Peyer's patch (tissue), 4 donors: ENCODE measurements around the gene PTPRR. TPM values are rescaled to one million over a fixed set of nuclear protein-coding genes. Genes with fewer than 3 reads are reported as not detected.

ENCODE experiments used
- DNase-seq, 3 donors: peaks; one replicate each; pipeline ENCODE4 v3.0.0-alpha.2; 2017 to 2019
- H3K27ac ChIP-seq, 4 donors: fragments of 200-600 bp; sonication (generic); one replicate each; pipeline ENCODE4 v1.5.1; 2016 to 2019
- H3K27me3 ChIP-seq, 2 donors: fragments of 200-600 bp; sonication (generic); one replicate each; pipeline ENCODE4 v1.5.1; 2019
- H3K36me3 ChIP-seq, 3 donors: fragments of 200-600 bp; sonication (generic); one replicate each; pipeline ENCODE4 v1.5.1; 2016 to 2019
- H3K4me1 ChIP-seq, 4 donors: fragments of 200-600 bp; sonication (generic); one replicate each; pipeline ENCODE4 v1.5.1; 2016 to 2019
- H3K4me3 ChIP-seq, 4 donors: fragments of 200-600 bp; sonication (generic); 1 replicate in 3 of 4; 2 replicates in 1 of 4; pipeline ENCODE4 v1.5.1; 2016 to 2019; ENCODE audit warnings: mild to moderate bottlenecking in 1 of 4
- H3K9me3 ChIP-seq, 4 donors: fragments of 200-600 bp; sonication (generic); one replicate each; pipeline ENCODE4 v1.5.1; 2016 to 2019; ENCODE audit warnings: mild to moderate bottlenecking in 1 of 4
- POLR2A ChIP-seq, 2 donors: fragments of 450-650 bp; IDR thresholded peaks; one replicate each; pipeline ENCODE4 v1.5.1; 2017; ENCODE audit warnings: antibody characterized with exemption in 2 of 2, mild to moderate bottlenecking in 2 of 2, moderate library complexity in 2 of 2
- total RNA-seq, 4 donors: library from RNA; depleted of rRNA; stranded (reverse); fragments of >200 nt; gene quantifications; one replicate each; pipeline ENCODE4 v1.1.0, GENCODE V29; 2016
- TF ChIP-seq, protein P1 (sequence below), 6 experiments: fragments of 450-650 bp in 4 of 6; fragments of 200-600 bp in 2 of 6; sonication (generic) in 1 of 6; IDR thresholded peaks; one replicate each; pipeline ENCODE4 v1.5.1; 2017 to 2019; ENCODE audit warnings: antibody characterized with exemption in 6 of 6, mild to moderate bottlenecking in 3 of 6, moderate library complexity in 1 of 6

PTPRR gene
- total RNA-seq, 4 donors from 2014 or later: 17.5 to 30.3 (median 20.2) TPM; not detected in 1

DNA sequence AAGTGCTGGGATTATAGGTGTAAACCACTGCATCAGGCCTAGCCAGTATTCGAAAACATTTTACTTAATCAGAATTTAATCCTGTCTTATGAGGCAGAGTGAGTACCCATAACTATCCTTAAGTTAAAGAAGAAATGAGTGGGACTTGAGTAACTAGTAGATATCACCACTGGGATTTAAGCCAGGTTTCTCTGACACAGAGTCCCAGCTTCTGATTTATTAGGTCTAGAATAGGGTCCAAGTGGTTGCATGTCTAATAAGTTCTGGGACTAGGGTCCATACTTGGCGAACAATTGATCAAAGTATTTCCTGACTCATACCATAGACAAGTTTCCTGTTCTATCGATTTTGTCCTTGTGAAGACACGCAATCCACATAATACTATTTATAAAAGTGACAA, 302.2 kb downstream of the PTPRR start:
- H3K36me3 ChIP-seq: peaks cover 0 to 3% (median 0%) of the 10 kb centered on the region in 3 donors
- H3K27ac ChIP-seq: no peak overlapping the region
- no peaks in the 10 kb centered on the region for H3K9me3 ChIP-seq
- no peak for TF ChIP-seq POLR2A (IDR thresholded peaks at IDR 0.05)
- TF ChIP-seq, protein P1, sequence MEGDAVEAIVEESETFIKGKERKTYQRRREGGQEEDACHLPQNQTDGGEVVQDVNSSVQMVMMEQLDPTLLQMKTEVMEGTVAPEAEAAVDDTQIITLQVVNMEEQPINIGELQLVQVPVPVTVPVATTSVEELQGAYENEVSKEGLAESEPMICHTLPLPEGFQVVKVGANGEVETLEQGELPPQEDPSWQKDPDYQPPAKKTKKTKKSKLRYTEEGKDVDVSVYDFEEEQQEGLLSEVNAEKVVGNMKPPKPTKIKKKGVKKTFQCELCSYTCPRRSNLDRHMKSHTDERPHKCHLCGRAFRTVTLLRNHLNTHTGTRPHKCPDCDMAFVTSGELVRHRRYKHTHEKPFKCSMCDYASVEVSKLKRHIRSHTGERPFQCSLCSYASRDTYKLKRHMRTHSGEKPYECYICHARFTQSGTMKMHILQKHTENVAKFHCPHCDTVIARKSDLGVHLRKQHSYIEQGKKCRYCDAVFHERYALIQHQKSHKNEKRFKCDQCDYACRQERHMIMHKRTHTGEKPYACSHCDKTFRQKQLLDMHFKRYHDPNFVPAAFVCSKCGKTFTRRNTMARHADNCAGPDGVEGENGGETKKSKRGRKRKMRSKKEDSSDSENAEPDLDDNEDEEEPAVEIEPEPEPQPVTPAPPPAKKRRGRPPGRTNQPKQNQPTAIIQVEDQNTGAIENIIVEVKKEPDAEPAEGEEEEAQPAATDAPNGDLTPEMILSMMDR (IDR thresholded peaks at IDR 0.05): no peak
- H3K4me3 ChIP-seq: no peak overlapping the region
- no peak for DNase-seq
- no peaks in the 10 kb centered on the region for H3K4me1 ChIP-seq
- no peaks in the 10 kb centered on the region for H3K27me3 ChIP-seq

DNA sequence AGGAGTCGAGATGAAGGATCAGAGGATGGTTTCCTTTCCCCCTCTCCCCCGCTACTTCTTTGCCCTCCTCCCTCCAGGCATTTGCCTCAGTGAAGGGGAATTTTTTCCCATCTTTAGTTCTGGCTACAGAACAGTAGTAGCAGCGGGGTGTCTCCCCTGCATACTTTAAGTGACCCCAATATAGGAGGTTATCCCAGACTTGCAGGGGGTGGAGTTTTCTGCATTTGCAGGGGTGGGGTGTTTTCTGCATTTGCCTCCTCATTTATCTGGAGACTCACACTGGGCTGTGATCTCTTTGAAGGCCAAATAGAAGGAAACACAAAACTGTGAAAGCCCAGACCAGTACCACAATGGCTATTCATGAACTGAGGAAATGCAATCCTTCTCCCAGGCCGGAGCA, 303.1 kb downstream of the PTPRR start:
- TF ChIP-seq POLR2A (IDR thresholded peaks at IDR 0.05): no peak
- TF ChIP-seq, protein P1 (IDR thresholded peaks at IDR 0.05): no peak
- no peaks in the 10 kb centered on the region for H3K27me3 ChIP-seq
- no peaks in the 10 kb centered on the region for H3K9me3 ChIP-seq
- no peak overlapping the region for H3K27ac ChIP-seq
- DNase-seq: no peak
- H3K4me1 ChIP-seq: no peaks in the 10 kb centered on the region
- no peak overlapping the region for H3K4me3 ChIP-seq
- peaks cover 0 to 3% (median 0%) of the 10 kb centered on the region in 3 donors for H3K36me3 ChIP-seq

DNA sequence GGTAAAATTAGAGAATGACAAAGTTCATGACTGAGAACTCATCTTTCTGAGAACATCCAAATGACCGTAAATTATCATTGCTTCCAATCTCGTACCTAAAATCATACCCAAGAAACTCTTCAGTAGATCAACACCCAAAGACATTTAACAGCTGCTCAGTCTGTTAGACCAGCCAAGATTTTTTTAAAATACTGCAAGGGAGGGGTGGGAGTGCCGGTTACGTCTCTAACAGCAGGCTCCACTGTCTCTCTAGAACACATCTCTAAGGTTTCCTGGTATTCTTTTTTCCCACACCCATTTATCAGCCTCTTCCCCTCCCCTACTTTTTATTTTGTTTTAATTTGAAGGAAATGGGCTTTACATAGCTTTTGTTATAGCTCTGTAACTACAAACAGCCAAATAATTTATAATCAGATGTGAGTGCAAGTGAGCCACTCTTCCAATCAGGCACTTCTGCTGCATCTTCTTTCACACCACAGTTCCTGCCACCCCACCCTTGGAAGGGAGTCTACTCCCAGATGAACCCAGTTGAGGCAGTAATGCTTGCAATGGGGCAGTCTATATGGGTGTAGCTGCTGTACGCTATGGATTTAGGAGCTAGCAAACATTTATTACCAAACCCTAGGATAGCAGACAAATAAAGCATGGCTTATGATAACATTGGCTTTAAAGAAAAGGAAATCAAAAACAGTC, 305.2 kb downstream of the PTPRR start:
- no peak overlapping the region for H3K4me3 ChIP-seq
- DNase-seq: no peak
- H3K27me3 ChIP-seq: no peaks in the 10 kb centered on the region
- TF ChIP-seq, protein P1 (IDR thresholded peaks at IDR 0.05): no peak
- H3K4me1 ChIP-seq: no peaks in the 10 kb centered on the region
- H3K27ac ChIP-seq: no peak overlapping the region
- H3K36me3 ChIP-seq: no peaks in the 10 kb centered on the region
- no peaks in the 10 kb centered on the region for H3K9me3 ChIP-seq

DNA sequence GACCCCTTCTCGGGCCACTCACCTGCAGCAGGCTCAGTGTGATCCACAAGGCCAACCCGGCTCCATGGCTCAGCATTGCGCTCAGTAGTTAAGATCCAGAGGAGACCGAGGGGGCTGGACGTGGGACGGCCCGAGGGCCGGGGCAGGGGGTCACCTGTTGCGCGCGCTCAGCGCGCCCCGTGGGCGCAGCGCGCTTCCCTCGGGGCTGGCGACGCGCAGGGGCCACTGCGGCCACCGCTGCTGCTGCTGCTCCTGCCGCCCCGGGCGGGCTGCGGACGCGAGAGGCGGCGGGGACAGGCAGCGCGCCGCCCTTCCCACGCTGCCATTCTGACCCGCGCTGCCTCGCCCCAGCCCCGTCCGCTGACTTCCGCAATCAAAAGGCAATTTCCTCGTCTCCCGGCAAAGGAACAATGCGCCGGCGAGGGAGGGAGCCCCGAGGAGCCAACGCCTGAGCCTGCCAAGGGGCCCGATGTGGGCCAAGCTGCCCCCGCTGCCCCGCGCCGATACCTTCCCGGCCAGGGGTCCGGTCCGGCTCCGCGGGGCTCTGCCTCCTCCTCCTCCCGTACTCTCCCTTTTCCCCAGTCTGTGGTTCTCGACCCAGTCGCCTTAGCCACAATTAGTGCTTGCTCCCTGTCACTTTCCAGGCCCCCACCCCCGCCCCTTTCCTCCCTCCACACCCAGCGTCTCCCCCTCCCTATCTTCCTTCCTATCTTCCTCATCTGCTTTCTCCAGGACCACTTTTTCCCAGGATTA, 310.6 kb downstream of the PTPRR start:
- DNase-seq: peak in 2 of 3 donors; percentile 74 to 78
- Histone ChIP-seq H3K9me3 (no peaks in the 10 kb centered on the region), H3K4me1 (no peaks in the 10 kb centered on the region), H3K36me3 (no peaks in the 10 kb centered on the region), H3K27ac (peak overlapping the region in 3 of 4 donors; percentile 24 to 61 (median 60)), H3K4me3 (peak overlapping the region; percentile 23 to 64 (median 48)), H3K27me3 (no peaks in the 10 kb centered on the region)
- TF ChIP-seq POLR2A (IDR thresholded peaks at IDR 0.05): peak in 1 of 2 donors; percentile 35
- TF ChIP-seq, protein P1 (IDR thresholded peaks at IDR 0.05): no peak

DNA sequence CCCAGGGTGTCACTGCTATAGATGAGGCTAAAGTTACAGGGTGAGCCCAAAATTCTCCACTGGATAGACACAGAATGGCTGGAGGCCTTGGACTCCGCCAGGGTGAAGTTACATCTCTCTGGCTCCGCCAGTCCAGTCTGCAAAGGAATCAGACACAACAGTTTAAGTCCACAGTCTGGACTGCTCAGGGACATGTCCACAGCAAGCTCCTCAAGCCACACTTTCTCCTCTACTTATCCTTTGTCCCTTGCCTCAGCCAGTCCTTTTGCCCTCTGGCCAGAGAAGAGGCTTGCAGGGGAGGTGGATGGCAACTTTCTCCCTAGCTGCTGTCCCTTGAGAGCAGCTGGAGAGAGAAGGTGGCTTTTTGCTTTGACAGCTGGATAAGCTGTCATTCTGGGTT, 311.3 kb downstream of the PTPRR start:
- Histone ChIP-seq H3K27me3 (no peaks in the 10 kb centered on the region), H3K9me3 (no peaks in the 10 kb centered on the region), H3K36me3 (no peaks in the 10 kb centered on the region), H3K27ac (peak overlapping the region in 3 of 4 donors; percentile 24 to 61 (median 60)), H3K4me3 (peak overlapping the region in 3 of 4 donors; percentile 38 to 64 (median 57)), H3K4me1 (no peaks in the 10 kb centered on the region)
- TF ChIP-seq, protein P1 (IDR thresholded peaks at IDR 0.05): no peak
- TF ChIP-seq POLR2A (IDR thresholded peaks at IDR 0.05): no peak
- no peak for DNase-seq
